Measurements from ENCODE around the gene MELK. TPM values are rescaled to one million over a fixed set of nuclear protein-coding genes. Genes with fewer than 3 reads are reported as not detected.

MELK gene
- total RNA-seq, 4 donors from 2014 or later: 0.13 to 1.6 (median 0.58) TPM; not detected in 1

DNA sequence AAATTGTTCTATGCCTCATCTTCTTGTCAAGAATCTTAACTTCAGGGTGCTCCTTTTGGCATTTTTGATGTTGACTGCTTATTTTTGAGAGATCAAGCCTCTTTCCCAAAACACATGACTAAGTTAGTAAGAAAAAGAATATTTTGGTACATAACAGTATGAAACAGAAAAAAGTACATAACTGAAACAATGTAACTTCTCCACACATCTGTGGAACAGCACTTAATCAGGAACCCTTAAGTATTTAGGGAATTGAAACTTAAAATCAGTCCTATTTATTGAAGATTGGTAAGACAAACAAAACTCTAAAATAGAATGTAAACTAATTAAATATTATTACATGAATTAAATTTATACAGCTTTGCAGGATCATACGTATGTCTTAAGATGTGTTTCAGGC, 103.4 kb downstream of the MELK start:
- no peak overlapping the region for H3K4me3 ChIP-seq
- no peaks in the 10 kb centered on the region for H3K4me1 ChIP-seq
- no peak for TF ChIP-seq POLR2AphosphoS5 (IDR thresholded peaks at IDR 0.05)
- TF ChIP-seq, protein P1, sequence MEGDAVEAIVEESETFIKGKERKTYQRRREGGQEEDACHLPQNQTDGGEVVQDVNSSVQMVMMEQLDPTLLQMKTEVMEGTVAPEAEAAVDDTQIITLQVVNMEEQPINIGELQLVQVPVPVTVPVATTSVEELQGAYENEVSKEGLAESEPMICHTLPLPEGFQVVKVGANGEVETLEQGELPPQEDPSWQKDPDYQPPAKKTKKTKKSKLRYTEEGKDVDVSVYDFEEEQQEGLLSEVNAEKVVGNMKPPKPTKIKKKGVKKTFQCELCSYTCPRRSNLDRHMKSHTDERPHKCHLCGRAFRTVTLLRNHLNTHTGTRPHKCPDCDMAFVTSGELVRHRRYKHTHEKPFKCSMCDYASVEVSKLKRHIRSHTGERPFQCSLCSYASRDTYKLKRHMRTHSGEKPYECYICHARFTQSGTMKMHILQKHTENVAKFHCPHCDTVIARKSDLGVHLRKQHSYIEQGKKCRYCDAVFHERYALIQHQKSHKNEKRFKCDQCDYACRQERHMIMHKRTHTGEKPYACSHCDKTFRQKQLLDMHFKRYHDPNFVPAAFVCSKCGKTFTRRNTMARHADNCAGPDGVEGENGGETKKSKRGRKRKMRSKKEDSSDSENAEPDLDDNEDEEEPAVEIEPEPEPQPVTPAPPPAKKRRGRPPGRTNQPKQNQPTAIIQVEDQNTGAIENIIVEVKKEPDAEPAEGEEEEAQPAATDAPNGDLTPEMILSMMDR (IDR thresholded peaks at IDR 0.05): no peak
- no peak for TF ChIP-seq EP300 (IDR thresholded peaks at IDR 0.05)
- TF ChIP-seq POLR2A (IDR thresholded peaks at IDR 0.05): no peak
- H3K27me3 ChIP-seq: no peaks in the 10 kb centered on the region
- peaks cover 0 to 2% (median 0%) of the 10 kb centered on the region in 3 donors for H3K9me3 ChIP-seq
- WGBS, 2 donors (ENCODE audit: low coverage in 1 of 2): 100% methylated on average over 1 of the region's 1 CpG
- no peaks in the 10 kb centered on the region for H3K36me3 ChIP-seq
- ATAC-seq: no peak
- H3K27ac ChIP-seq: no peak overlapping the region

DNA sequence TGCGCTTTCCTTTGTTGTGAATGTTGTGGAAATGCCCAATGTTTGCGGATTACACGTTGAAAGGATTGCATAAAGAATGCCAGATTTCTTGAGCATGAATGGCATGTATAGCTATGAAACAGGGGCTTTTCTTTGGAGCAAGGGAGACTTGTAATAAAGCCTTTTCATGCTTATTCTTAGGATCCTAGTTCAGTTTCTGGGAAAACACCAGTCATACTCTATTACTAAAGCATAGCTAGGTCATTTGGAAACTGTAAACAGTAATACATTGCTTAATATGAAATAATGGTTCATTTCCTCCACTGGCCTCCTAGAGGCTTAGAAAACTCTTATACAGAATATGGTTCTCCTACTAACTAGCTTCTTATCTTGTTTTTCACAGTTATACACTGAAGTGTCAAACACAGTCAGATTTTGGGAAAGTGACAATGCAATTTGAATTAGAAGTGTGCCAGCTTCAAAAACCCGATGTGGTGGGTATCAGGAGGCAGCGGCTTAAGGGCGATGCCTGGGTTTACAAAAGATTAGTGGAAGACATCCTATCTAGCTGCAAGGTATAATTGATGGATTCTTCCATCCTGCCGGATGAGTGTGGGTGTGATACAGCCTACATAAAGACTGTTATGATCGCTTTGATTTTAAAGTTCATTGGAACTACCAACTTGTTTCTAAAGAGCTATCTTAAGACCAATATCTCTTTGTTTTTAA, 104.2 kb downstream of the MELK start:
- peaks cover 0 to 9% (median 0%) of the 10 kb centered on the region in 3 donors for H3K9me3 ChIP-seq
- no peak overlapping the region for H3K4me3 ChIP-seq
- no peaks in the 10 kb centered on the region for H3K27me3 ChIP-seq
- ATAC-seq: no peak
- H3K4me1 ChIP-seq: no peaks in the 10 kb centered on the region
- no peaks in the 10 kb centered on the region for H3K36me3 ChIP-seq
- no peak for TF ChIP-seq POLR2A (IDR thresholded peaks at IDR 0.05)
- 77 to 90% methylated on average over 8 of the region's 8 CpGs for WGBS, 2 donors (ENCODE audit: low coverage in 1 of 2)
- H3K27ac ChIP-seq: no peak overlapping the region

DNA sequence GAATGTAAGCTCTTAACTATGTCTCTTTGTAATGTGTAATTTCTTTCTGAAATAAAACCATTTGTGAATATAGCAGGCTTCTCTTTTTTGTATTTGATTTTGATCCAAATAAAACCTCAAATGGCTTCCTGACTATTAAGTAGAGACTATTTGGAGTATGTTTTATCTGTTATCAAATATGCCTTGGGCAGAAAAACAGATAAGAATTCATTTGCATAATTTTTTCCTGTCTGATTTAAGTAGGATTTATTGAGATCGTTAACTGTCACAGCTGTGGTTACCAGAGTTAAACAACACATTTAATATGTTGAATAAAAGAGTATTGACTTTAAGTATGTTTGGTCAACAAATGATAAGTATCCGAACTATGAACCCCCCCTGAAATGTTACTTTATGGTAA, 104.9 kb downstream of the MELK start:
- peaks cover 0 to 10% (median 0%) of the 10 kb centered on the region in 3 donors for H3K9me3 ChIP-seq

DNA sequence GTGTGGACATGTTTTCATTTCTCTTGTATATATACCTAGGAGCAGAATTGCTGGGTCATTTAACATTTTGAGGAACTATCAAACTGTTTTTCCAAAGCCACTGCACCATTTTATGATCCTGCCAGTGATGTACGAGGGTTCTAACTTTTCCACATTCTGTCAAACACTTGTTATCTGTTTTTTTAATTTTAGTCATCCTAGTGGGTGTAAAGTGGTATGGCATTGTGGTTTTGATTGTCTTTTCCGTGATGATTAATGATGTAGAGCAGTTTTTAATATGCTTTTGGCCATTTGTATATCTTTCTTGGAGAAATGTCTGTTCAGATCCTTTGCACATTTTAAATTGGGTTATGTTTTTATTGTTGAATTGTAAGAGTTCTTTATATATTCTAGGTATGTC, 107.0 kb downstream of the MELK start:
- Histone ChIP-seq H3K4me3 (no peak overlapping the region), H3K27ac (no peak overlapping the region), H3K27me3 (no peaks in the 10 kb centered on the region), H3K36me3 (no peaks in the 10 kb centered on the region), H3K4me1 (no peaks in the 10 kb centered on the region), H3K9me3 (peaks cover 0 to 21% (median 0%) of the 10 kb centered on the region in 3 donors)
- 71 to 83% methylated on average over 2 of the region's 2 CpGs for WGBS, 2 donors (ENCODE audit: low coverage in 1 of 2)
- no peak for ATAC-seq
- TF ChIP-seq, protein P1 (IDR thresholded peaks at IDR 0.05): no peak
- TF ChIP-seq EP300 (IDR thresholded peaks at IDR 0.05): no peak
- no peak for TF ChIP-seq POLR2AphosphoS5 (IDR thresholded peaks at IDR 0.05)
- no peak for TF ChIP-seq POLR2A (IDR thresholded peaks at IDR 0.05)

More for the DNA sequence above, 104.9 kb downstream of the MELK start:
- TF ChIP-seq EP300 (IDR thresholded peaks at IDR 0.05) (no peak), POLR2A (IDR thresholded peaks at IDR 0.05) (no peak), POLR2AphosphoS5 (IDR thresholded peaks at IDR 0.05) (no peak)
- TF ChIP-seq, protein P1 (IDR thresholded peaks at IDR 0.05): no peak
- Histone ChIP-seq H3K36me3 (no peaks in the 10 kb centered on the region), H3K27me3 (no peaks in the 10 kb centered on the region), H3K27ac (no peak overlapping the region), H3K4me3 (no peak overlapping the region), H3K4me1 (no peaks in the 10 kb centered on the region)
- no peak for ATAC-seq
- WGBS, 2 donors (ENCODE audit: low coverage in 1 of 2): 84 to 95% methylated on average over 2 of the region's 2 CpGs

DNA sequence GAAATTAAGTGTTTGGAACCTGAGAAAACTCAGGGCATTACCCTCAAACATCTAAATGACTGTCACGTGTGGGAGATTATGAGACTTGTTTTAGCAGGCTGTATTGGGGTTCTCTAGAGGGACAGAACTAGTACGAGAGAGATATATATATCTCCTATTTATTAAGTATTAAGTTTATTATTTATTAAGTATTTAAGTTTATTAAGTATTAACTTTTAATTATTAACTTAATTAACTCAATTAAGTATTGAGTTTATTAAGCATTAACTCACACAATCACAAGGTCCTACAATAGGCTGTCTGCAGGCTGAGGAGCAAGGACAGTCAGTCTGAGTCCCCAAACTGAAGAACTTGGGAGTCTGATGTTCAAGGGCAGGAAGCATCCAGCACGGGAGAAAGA, 113.8 kb downstream of the MELK start:
- WGBS, 2 donors (ENCODE audit: low coverage in 1 of 2): 63 to 85% methylated on average over 3 of the region's 3 CpGs
- H3K4me3 ChIP-seq: no peak overlapping the region
- no peaks in the 10 kb centered on the region for H3K4me1 ChIP-seq
- H3K36me3 ChIP-seq: no peaks in the 10 kb centered on the region
- no peak overlapping the region for H3K27ac ChIP-seq
- no peak for ATAC-seq
- TF ChIP-seq, protein P1 (IDR thresholded peaks at IDR 0.05): no peak
- TF ChIP-seq EP300 (IDR thresholded peaks at IDR 0.05) (no peak), POLR2AphosphoS5 (IDR thresholded peaks at IDR 0.05) (no peak), POLR2A (IDR thresholded peaks at IDR 0.05) (no peak)
- H3K9me3 ChIP-seq: peaks cover 0 to 21% (median 0%) of the 10 kb centered on the region in 3 donors
- H3K27me3 ChIP-seq: no peaks in the 10 kb centered on the region

All from gastroesophageal sphincter (tissue), 4 donors.